Measurements from ENCODE around the gene CHRM4. TPM values are rescaled to one million over a fixed set of nuclear protein-coding genes. Genes with fewer than 3 reads are reported as not detected.

The CHRM4 gene
- total RNA-seq, 2 donors from 2014 or later: 2.8 TPM; not detected in 1

- Histone ChIP-seq H3K4me3 (peak overlapping the region; percentile 71), H3K9me3 (no peaks in the 10 kb centered on the region), H3K4me1 (replicated peaks) (peaks cover 13% of the 10 kb centered on the region), H3K27ac (peak overlapping the region; percentile 33 to 43), H3K27me3 (replicated peaks; ENCODE audit: insufficient read depth) (no peaks in the 10 kb centered on the region), H3K36me3 (no peaks in the 10 kb centered on the region)
- no peak for DNase-seq (ENCODE audit: low spot score)
- WGBS: 28% methylated on average over 39 of the region's 63 CpGs
- TF ChIP-seq POLR2AphosphoS5 (IDR thresholded peaks at IDR 0.05) (no peak), POLR2A (IDR thresholded peaks at IDR 0.05) (peak; percentile 29), CTCF (IDR thresholded peaks at IDR 0.05) (no peak)
- intact Hi-C loops (cut with DNase I): loop anchor here (2.0 kb wide), 1 partner anchor 21 kb away; no protein-coding TSS in a partner anchor
Measured at GRCh38 chr11:46347637-46348311, 43.8 kb downstream of the CHRM4 start.

- Histone ChIP-seq H3K4me1 (replicated peaks) (peaks cover 13% of the 10 kb centered on the region), H3K27ac (peak within 1 kb of the TSS; percentile 43 to 44), H3K4me3 (peak within 1 kb of the TSS; percentile 71), H3K9me3 (no peaks in the 10 kb centered on the region), H3K36me3 (no peaks in the 10 kb centered on the region), H3K27me3 (replicated peaks; ENCODE audit: insufficient read depth) (no peaks in the 10 kb centered on the region)
- TF ChIP-seq CTCF (IDR thresholded peaks at IDR 0.05) (peak; percentile 69 to 100 (median 93)), POLR2AphosphoS5 (IDR thresholded peaks at IDR 0.05) (peak; percentile 50), POLR2A (IDR thresholded peaks at IDR 0.05) (peak; percentile 67)
- WGBS: 4% methylated on average over 54 of the region's 80 CpGs
- DNase-seq (ENCODE audit: low spot score): peak; percentile 87
- intact Hi-C loops (cut with DNase I): loop anchor here (2.0 kb wide), 1 partner anchor 22 kb away; no protein-coding TSS in a partner anchor
Measured at GRCh38 chr11:46346886-46347636, 44.5 kb downstream of the CHRM4 start, which contains the start of gene DGKZ. Gene DGKZ (plus strand): TSS chr11:46347463. CDS start chr11:46347660, 197 bp downstream.

GRCh38 chr11:46345881-46346484, 45.6 kb downstream of the CHRM4 start:
- no peak for DNase-seq (ENCODE audit: low spot score)
- H3K4me1 ChIP-seq (replicated peaks): peaks cover 2% of the 10 kb centered on the region
- intact Hi-C loops (cut with DNase I): loop anchor here (2.0 kb wide), 1 partner anchor 23 kb away; no protein-coding TSS in a partner anchor
- H3K4me3 ChIP-seq: peak overlapping the region; percentile 8 to 23
- H3K36me3 ChIP-seq: no peaks in the 10 kb centered on the region
- WGBS: 44% methylated on average over 10 of the region's 10 CpGs
- no peaks in the 10 kb centered on the region for H3K27me3 ChIP-seq (replicated peaks; ENCODE audit: insufficient read depth)
- TF ChIP-seq POLR2A (IDR thresholded peaks at IDR 0.05): no peak
- TF ChIP-seq CTCF (IDR thresholded peaks at IDR 0.05): no peak
- H3K27ac ChIP-seq: peak overlapping the region; percentile 44 to 49
- H3K9me3 ChIP-seq: no peaks in the 10 kb centered on the region

- Histone ChIP-seq H3K36me3 (no peaks in the 10 kb centered on the region), H3K27ac (peak overlapping the region; percentile 44 to 49), H3K4me3 (peak overlapping the region; percentile 8 to 23), H3K9me3 (no peaks in the 10 kb centered on the region), H3K4me1 (replicated peaks) (no peaks in the 10 kb centered on the region), H3K27me3 (replicated peaks; ENCODE audit: insufficient read depth) (no peaks in the 10 kb centered on the region)
- DNase-seq (ENCODE audit: low spot score): peak; percentile 67
- WGBS: 18% methylated on average over 12 of the region's 20 CpGs
- intact Hi-C loops (cut with DNase I): no loop called here
- peak; percentile 26 for TF ChIP-seq POLR2AphosphoS5 (IDR thresholded peaks at IDR 0.05)
- peak in 2 of 4 experiments; percentile 3 to 42 for TF ChIP-seq CTCF (IDR thresholded peaks at IDR 0.05)
- peak; percentile 31 for TF ChIP-seq POLR2A (IDR thresholded peaks at IDR 0.05)
Measured at GRCh38 chr11:46345131-46345597, 46.4 kb downstream of the CHRM4 start.
